COLO668 (cell line): ENCODE results near the gene C19orf85.
A peak's percentile ranks its signal among the peaks of the same experiment; 100 is the strongest.
"Not testable (repeated sequence)": the region's sequence is repeated elsewhere in the genome, so short reads cannot be mapped to it uniquely, and the experiment has no call there.

Experiments
- DNase-seq: peaks from one replicate; lab custom pipeline; 2025; ENCODE audit not compliant: unreplicated experiment; lab: John Stamatoyannopoulos, UW

The C19orf85 gene

DNA sequence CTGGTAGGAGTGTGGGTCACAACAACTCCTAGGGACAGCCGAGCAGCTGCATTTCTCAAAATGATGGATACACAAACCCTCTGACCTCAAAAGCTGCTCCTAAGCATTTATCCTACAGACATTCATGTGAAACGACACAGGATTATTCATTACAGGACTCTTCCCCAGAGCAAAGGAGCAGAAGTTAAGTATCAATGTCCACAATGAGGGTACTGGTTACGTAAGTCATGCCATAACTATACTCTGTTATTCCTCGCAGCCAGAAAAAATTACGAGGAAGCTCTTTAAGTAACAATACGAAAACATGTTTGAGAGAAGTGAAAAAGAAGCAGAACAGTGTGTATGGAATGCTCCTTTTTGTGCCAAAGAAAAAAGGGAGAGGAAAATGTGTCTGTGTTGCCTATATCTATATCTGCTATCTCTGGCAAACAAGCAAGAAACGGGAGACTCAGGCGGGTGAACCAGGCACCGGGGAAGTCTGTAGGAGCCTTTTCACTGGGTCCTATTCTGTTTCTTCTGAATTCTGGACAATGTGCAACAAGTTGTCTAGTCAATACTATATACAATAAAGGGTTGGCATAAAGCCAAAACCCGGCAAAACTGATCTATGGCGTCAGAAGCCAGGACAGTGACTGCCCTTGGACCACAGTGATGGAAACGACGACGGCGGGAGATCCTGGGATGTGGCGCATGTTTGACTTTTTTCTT, 4.4 kb downstream of the C19orf85 start:
- DNase-seq, result peak; percentile 15

DNA sequence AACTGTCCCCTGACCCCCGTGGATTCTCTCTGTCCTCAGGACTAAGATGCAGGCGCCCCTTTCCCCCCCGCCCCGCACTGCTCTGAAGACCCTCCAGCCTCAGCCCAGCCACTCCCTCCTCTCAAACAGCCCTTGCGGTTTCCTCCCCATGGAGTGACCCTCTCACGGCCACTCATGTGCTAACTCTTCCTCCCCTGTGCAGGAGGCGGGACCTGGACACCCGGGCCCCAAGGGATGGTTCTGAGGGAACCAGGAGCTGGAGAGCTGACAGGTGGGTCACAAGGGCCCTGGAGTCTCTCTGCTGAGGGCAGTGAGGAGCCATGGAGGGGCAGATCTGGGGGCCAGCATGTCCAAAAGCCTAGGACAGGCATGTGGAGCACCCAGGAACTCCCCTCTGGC, 5.0 kb downstream of the C19orf85 start:
- DNase-seq, result no peak

DNA sequence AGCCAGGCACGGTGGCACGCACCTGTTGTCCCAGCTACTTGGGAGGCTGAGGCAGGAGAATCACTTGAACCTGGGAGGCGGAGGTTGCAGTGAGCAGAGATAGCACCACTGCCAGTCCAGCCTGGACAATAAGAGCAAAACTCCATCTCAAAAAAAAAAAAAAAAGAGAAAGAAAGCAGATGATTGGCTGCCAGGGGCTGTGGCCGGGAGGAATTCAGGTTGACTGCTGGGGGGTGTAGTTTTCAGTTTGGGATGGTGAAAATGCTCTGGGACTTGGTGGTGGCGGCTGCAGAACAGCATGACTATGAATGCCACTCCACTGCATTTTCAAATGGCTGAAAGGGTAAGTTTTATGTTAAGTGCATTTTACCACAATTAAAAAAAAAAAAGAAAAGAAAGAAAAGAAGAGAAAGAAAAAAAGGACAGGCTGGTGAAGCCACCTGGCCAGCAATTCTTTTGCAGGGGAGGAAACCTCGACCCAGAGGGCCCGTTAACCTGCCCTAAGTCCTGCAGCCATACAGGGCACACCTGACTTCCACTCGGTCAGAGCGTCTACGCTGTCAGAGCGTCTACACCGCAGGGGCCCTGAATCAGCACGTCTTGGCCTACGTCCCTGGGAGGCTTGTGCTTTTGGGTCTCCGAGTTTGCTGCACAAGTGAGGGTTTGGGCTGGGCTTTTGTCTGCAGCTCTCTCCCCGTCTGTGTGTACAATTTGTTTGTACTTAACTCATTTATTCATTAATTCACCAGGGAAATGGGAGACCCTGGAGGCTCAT, 6.7 kb downstream of the C19orf85 start:
- no peak for DNase-seq

DNA sequence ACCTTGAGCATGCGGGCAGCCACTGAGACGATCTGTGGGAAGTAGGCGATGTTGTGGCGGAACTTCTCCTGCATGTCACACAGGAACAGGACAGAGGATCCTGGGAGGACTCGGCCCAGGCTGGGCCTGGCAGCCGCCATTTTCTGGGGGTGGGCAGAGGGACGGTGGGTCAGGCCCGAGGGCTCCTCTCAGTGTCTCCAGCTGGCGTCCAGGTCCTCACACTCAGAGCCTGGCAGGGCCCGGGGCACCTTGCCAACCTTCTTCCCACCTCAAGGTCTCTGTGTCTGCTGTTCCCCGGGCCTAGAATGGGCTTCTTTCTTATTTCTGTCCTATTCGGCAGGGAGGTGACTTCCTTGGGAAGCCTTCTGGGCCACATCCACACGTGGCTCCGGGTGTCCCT, 8.2 kb downstream of the C19orf85 start:
- no peak for DNase-seq

DNA sequence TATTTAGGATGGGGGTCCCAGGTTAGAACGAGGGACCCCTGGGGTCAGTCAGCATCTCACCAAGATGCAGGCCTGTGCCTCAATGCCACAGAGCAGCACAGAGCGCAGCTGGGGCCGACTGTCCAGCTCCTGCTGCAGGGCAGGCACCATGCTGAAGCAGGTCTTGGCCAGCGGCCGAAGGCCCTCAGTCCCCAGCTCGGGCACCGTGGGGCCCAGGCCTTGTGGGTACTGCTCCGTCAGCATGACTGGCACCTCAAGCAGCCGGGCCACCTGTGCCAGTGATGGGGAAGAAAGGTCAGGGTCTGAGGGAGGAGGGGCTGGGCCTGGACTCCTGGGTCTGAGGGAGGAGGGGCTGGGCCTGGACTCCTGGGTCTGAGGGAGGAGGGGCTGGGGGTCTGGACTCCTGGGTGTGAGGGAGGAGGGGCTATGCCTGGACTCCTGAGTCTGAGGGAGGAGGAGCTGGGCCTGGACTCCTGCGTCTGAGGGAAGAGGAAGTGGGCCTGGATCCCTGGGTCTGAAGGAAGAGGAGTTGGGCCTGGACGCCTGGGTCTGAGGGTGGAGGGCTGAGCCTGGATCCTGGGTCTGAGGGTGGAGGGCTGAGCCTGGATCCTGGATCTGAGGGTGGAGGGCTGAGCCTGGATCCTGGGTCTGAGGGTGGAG, 8.8 kb downstream of the C19orf85 start:
- no peak for DNase-seq

DNA sequence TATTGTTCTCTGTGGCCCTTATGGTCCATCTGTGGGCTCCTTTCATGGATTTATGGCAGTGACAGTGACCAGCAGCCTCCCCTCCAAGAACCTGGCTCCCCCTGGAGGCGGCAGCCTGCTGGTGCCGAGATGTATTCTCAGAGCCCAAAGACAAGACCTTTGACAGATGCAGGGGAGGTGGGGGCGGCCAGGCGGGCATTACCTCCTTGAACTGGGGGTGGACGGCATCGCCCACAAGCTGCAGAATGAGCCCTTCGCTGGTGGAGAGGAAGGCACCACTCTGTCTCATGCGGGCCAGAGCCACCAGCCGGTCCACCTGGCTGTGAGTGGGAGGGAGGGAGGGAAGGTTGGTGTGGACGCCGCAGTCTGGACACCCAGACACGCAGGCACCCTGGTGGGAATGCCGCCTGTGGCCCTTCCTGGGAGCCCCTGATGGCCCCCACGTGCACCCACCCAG, 9.7 kb downstream of the C19orf85 start:
- peak; percentile 37 for DNase-seq

DNA sequence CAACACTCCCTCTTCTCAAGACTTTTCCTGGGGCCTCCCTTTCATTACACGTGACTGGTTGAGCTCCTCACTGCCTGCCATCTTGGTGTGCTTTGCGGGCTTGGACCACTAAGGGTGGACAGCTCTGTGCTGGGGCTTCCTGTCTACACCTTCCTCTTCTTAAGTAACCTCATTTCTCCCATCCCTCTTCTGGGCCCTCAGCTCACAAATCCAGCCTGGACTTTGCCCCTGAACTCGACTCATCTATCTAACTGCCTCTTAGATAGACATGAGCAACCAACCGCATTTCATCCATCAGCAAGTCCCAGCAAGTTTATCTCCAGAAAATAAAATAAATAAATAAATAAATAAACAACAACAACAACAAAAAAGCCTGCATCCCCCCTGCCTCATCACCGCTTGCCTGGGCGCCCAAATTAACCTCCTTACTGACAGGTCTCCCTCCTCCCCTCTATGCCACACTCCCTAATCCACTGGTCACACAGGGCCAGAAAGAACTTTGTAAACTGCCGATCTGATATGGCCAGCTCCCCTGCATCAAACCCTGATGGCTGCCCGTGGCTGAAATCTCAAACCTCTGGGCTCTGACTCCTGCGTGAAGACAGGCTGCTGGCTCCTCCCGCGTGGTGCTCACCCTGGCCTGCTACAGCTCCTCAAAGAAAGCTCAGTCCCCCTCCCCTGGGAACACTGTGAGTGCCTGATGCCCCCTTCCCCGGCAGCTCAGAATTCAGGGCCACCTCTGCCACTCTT, 10.9 kb downstream of the C19orf85 start:
- no peak for DNase-seq

DNA sequence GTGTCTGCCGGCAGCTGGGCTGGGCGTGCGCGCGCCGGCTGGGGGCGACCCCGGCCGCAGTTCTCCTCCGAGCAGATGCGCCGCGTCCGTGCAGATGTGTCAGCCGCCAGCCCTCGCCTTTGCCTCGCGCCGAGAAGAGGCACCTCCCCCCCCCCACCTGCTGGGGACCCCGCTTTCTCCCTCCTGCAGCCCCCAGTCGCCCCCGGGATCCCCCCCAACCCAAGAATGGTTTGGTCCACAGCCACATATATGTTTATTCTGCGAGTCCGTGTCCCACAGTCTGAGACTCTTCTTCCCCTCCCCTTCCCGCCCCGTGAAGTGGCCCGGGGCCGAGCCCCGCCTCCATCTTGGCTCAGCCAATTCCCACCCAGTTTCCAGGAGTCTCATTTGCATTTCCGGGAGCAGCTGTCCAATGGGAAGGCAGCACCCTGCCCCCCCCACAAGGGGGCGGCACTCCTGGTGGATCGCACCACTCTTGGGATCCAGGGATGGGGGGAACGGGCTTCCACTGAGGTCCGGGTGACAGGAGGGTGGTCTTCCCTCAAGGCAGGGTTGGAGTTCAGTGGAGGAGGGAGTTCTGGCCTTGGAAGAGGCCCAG, 11.7 kb downstream of the C19orf85 start:
- DNase-seq, result peak; percentile 12

DNA sequence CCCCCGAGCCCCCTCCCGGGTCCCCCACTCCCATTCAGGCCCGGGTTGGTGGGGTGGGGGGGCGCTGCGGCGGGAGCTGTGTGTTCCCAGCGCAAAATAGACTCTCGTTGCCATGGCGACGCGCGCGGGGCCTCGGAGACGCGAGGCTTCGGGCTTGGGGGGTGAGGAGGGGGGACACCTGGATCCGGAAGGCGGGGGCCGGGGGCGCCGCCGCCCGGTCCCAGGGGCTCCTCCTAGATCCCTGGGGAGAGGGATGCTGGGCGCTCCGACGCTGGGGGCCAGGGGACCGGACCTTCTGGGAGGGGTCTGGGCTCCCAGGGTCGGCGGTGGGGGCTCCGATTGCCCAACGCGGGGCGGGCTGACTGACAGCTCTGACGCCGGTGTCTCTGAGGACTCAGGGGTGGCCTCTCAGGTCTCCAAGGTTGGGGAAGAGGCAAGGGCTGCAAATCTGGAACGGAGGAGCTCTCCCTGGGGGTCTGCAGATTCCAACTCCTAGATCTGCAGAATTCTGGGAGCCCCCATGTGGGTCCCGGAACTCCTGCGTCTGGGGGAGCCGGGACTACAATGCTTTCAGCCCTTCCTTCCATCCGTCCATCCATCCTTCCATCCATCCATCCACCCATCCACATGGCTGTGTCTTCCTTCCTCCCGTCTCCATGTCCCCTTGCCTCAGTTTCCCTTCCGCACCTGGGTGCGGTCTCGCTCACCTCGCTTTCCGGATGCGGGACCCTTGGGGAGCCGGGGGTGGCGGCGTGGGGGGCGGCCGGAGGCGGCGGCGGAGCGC, 12.4 kb downstream of the C19orf85 start:
- peak; percentile 10 for DNase-seq

DNA sequence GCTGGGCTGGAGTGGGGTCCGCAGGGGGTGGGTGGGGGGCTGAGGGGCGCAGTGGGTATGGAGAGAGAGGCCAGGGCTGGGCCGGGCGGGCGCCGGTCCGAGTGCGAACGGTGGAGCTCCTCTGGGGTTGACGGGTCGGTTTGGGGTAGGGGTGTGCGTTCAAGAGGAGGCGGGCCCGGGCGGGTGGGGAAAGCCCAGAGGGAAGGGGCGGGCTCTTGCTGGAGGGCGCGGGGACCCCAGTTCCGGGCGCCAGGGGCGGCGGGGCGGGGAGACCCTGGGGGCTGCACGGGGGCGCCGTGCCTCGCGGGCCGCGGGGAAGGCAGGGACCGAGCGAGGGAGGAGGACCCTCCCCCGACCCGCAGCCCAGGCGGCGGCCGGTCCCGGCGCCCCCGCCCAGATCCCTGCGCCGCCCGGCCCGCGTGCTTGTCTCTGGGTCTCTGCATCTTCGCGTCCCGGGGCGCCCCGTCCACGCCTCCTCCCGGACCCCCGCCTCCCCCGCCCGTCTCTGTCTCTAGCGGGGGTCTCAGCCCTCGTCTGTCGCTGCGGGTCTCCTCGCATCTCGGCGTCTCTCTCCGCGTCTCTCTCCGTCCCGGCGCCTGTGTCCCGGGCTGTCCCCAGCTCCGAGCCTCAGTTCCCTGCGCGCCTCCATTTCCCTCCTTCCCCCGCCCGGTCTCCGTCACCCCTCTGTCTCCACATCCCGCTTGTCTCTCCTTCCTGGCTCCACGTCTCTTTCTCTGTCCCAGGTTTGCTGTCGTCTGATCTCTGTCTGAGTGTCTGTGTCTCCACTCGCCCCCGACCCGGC, 13.2 kb downstream of the C19orf85 start:
- no peak for DNase-seq

DNA sequence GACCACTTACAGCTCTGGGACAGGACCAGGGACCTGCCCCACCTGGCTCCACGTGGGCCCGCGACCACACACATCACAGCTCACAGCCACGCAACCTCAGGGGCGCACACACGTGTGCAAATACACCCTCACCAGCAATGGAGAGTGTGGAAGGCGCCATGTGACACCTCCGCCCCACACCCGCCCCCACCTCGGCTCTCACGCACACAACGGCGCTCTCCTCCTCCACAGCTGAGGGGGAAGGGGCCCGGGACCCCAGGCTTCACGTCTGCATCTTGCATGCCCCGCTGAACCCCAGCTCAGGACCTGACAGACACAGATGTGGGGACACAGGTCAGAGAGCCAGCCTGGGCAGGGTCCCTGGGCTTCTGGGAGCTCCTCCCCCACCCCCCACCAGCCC, 15.1 kb downstream of the C19orf85 start:
- DNase-seq, result no peak

DNA sequence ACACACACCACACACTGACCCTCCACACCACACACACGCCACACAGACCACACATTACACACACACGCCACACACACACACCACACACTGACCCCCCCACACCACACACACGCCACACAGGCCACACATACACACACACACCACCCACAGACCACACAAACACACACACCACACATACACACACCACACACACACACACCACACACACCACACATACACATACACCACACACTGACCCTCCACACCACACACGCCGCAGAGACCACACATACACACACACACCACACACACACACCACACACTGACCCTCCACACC, 16.4 kb downstream of the C19orf85 start:
- not testable (repeated sequence) for DNase-seq

DNA sequence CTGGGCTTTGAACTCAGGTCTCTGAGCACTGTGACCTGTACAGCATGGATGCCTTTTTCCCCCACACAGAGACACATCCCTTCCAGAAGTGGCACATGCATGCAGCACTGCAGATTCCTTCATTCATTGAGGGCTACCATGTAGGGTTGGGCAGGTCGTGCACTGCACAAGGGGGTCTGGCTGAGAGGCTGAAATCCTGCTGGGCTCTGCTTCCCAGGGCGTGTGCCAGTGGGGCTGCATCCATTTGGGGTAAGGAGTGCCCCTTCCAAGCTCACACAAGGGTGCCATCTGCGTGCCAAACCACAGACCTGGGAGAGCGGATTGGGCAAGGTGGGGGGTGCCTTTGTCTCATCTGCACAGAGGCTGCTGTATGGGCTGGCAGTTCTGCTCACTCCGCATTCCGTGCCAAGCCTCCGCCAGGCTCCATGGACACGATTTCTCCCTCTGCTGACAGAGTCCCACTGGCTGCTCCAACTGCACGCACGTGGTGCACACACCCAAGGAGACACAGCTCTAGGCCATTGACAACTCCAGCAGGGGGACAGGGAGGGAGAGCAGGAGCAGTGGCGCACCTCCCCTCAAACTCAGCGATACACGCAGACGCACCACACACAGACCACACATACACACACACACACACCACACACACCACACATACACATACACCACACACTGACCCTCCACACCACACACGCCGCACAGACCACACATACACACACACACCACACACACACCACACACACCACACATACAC, 17.0 kb downstream of the C19orf85 start:
- peak; percentile 42 for DNase-seq

DNA sequence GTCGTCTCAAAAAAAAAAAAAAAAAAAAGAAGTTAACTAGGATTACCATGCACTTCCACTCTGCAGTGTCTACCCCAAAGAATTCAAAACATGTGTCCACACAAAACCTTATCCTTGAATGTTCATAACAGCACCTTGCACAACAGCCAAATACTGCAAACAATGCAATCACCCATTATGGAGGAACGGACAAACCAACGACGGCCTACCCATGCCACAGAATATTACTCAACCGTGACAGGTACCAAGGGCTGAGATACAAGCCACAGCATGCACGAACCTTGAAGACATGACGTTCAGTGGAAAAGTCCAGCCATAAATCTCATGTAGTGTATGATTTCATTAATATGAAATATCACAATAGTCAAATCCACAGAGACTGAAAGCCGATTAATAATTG, 18.5 kb downstream of the C19orf85 start:
- DNase-seq, result no peak

DNA sequence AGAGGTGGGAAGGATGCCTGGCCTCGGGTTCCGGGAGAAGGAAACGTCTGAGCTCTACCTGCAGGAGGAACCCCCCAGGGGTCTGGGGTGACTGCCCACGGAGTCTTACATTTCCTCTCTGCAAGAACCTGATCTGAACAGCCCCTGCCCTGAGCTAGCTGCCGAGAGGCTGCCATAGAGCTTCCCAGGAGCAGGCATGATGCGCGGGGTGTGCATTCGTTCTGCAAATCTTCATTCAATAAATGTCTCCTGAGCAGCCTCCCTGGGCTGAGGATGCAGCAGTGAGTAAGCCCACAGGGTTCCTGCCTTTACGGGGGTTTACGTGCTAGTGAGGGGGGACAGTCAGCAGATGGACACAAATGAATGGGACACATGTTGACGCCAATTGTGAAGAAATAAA, 19.9 kb downstream of the C19orf85 start:
- DNase-seq, result no peak

DNA sequence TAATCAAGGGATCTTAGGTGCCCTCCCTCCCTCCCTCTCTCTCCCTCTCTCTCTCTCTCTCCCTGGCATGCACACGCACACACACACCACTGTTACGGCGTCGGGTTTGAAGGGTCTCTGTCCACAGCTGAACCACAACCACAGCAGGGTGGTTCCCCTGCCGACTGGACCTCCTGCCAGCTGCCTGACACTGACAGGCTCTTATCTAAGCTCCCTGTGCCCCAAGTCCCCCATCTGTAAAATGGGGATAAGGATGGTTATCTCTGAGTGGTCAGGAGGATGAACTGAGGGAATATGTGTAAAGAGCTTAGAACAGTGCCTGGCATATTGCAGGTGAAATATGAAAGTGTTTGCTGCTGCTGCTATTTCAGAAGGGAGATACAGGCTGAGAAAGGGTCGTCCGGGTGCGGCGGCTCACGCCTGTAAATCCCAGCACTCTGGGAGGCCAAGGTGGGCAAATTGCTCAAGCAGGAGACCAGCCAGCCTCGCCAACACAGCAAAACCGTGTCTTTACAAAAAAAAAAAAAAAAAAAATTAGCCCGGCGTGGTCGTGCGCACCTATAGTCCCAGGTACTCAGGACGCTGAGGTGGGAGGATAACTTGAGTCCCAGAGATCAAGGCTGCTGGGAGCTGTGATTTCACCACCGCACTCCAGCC, 20.6 kb downstream of the C19orf85 start:
- no peak for DNase-seq

DNA sequence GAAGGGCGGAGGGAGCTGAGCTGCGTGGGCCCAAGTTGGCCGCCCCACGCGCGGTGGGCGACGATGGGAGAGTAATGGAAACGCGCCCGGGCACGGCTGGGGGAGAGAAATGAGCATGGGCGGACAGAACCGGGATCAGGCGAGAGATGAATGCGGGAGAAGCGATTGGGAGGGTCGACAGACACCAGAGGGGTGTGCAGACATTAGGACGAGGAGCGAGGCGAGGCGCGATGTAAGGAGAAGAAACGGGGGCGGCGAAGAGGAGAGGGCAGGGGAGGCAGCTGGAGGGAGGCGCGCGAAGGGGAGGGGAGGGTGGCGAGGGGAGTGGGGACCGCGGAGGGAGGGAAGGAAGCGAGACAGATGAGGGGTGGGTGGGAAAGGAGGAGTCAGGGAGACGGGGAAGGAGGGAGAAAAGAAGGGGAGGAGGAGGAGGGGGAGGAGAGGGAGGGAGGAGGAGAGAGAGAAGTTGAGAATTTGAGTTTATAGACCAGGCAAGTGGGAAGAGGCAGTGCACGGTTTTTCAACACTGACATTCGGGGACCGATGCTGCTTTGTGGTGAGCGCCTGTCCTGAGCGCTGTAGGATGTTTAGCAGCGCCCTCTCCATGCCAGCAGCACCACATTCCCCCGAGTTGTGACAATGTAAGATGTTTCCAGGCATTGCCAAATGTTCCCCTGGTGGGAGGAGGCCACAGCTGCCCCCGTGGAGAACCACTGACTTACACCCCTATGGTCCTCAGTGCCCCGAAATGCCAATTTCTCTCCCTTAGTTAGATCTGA, 21.3 kb downstream of the C19orf85 start, which contains the start of gene SHISA7:
Gene SHISA7 (minus strand): TSS at position 256 of the 779 bp plus-strand sequence. CDS start 437 bp downstream, outside the sequence.
- DNase-seq, result no peak
